PC-3 (cell line): ENCODE measurements around the gene ASXL1.

ENCODE experiments used
- EZH2 ChIP-seq: fragments of 300-600 bp; sonication (generic); IDR thresholded peaks from one replicate; pipeline ENCODE4 v1.6.1; 2017; ENCODE audit warnings: antibody characterized with exemption, mild to moderate bottlenecking, low read length; ENCODE audit not compliant: unreplicated experiment
- TF ChIP-seq, protein P1 (sequence below): fragments of 300-600 bp; sonication (generic); conservative IDR thresholded peaks from 2 replicates; pipeline ENCODE4 v1.5.1; 2017; ENCODE audit warnings: antibody characterized with exemption, low read depth, mild to moderate bottlenecking, low read length

DNA sequence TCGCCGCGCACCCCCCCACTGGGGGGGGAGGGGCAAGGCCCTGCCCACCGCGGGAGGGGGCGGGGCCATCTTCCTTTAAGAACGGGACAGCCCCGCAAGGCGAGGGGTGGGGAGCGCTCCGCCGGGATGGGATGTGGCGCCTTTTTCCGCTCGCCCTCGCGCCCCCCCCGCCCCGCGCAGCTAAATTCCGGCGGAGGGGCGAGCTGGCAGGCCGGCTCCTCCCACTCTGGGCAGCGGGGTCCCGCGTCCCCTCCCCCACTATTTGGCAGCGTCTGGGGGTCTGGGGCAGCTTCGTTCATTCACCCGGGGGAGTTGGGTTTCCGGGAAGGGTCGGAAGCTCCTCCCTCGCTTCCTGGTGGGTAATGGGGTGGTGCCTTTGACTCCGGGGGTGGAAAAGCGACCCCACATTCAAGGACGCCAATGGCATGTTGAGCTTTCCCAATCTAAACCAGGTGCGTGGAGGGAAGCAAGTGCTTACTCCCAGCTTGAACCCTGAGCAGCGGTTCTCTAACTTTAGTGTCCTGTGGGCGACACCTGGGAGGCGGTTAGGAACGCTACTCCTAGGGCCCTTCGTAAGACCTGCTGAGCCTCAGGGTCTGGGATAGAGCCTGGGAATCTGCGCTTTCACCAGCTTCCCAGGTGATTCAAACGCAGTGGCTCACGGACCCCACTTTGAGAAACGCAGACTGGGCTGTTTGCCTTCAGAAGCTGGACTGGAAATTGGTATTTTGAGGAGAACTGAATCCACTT, 927 bp downstream of the ASXL1 start:
- TF ChIP-seq, protein P1, sequence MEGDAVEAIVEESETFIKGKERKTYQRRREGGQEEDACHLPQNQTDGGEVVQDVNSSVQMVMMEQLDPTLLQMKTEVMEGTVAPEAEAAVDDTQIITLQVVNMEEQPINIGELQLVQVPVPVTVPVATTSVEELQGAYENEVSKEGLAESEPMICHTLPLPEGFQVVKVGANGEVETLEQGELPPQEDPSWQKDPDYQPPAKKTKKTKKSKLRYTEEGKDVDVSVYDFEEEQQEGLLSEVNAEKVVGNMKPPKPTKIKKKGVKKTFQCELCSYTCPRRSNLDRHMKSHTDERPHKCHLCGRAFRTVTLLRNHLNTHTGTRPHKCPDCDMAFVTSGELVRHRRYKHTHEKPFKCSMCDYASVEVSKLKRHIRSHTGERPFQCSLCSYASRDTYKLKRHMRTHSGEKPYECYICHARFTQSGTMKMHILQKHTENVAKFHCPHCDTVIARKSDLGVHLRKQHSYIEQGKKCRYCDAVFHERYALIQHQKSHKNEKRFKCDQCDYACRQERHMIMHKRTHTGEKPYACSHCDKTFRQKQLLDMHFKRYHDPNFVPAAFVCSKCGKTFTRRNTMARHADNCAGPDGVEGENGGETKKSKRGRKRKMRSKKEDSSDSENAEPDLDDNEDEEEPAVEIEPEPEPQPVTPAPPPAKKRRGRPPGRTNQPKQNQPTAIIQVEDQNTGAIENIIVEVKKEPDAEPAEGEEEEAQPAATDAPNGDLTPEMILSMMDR: no peak
- no peak for TF ChIP-seq EZH2
